Measurements from ENCODE around the gene TRMO. TPM values are rescaled to one million over a fixed set of nuclear protein-coding genes. Genes with fewer than 3 reads are reported as not detected.

The TRMO gene
- total and polyA plus RNA-seq, 2 experiments from 2014 or later, result 8.2 to 9.1 TPM

- peaks cover 4% of the 10 kb centered on the region for H3K27me3 ChIP-seq
- no peak for TF ChIP-seq CTCF (IDR thresholded peaks at IDR 0.05; ENCODE audit: low read depth, low read length)
- H3K27ac ChIP-seq, result no peak overlapping the region
- no peaks in the 10 kb centered on the region for H3K4me1 ChIP-seq (ENCODE audit: low read depth)
- no peaks in the 10 kb centered on the region for H3K9me3 ChIP-seq (ENCODE audit: low read depth)
- H3K36me3 ChIP-seq, result no peaks in the 10 kb centered on the region
- DNase-seq (ENCODE audit: low read depth in 1 of 2, low spot score in 1 of 2), result no peak
- no peak overlapping the region for H3K4me3 ChIP-seq
Measured at GRCh38 chr9:97918611-97919010, 3.7 kb downstream of the TRMO start.

GRCh38 chr9:97911970-97912369, 10.3 kb downstream of the TRMO start:
- Histone ChIP-seq H3K9me3 (ENCODE audit: low read depth) (no peaks in the 10 kb centered on the region), H3K36me3 (peaks cover 5% of the 10 kb centered on the region), H3K27me3 (no peaks in the 10 kb centered on the region), H3K4me3 (no peak overlapping the region), H3K4me1 (ENCODE audit: low read depth) (no peaks in the 10 kb centered on the region), H3K27ac (no peak overlapping the region)
- no peak for DNase-seq (ENCODE audit: low read depth in 1 of 2, low spot score in 1 of 2)
- no peak for TF ChIP-seq CTCF (IDR thresholded peaks at IDR 0.05; ENCODE audit: low read depth, low read length)

- Histone ChIP-seq H3K36me3 (peaks cover 5% of the 10 kb centered on the region), H3K27me3 (no peaks in the 10 kb centered on the region), H3K4me1 (ENCODE audit: low read depth) (no peaks in the 10 kb centered on the region), H3K4me3 (no peak overlapping the region), H3K27ac (no peak overlapping the region), H3K9me3 (ENCODE audit: low read depth) (no peaks in the 10 kb centered on the region)
- no peak for TF ChIP-seq CTCF (IDR thresholded peaks at IDR 0.05; ENCODE audit: low read depth, low read length)
- no peak for DNase-seq (ENCODE audit: low read depth in 1 of 2, low spot score in 1 of 2)
Measured at GRCh38 chr9:97911528-97911927, 10.8 kb downstream of the TRMO start.

GRCh38 chr9:97910357-97910756, 11.9 kb downstream of the TRMO start:
- no peak for DNase-seq (ENCODE audit: low read depth in 1 of 2, low spot score in 1 of 2)
- H3K27me3 ChIP-seq, result no peaks in the 10 kb centered on the region
- H3K27ac ChIP-seq, result no peak overlapping the region
- peaks cover 5% of the 10 kb centered on the region for H3K36me3 ChIP-seq
- H3K4me3 ChIP-seq, result no peak overlapping the region
- H3K9me3 ChIP-seq (ENCODE audit: low read depth), result no peaks in the 10 kb centered on the region
- H3K4me1 ChIP-seq (ENCODE audit: low read depth), result no peaks in the 10 kb centered on the region
- TF ChIP-seq CTCF (IDR thresholded peaks at IDR 0.05; ENCODE audit: low read depth, low read length), result no peak

- H3K36me3 ChIP-seq, result peaks cover 5% of the 10 kb centered on the region
- H3K9me3 ChIP-seq (ENCODE audit: low read depth), result no peaks in the 10 kb centered on the region
- no peaks in the 10 kb centered on the region for H3K4me1 ChIP-seq (ENCODE audit: low read depth)
- no peak overlapping the region for H3K27ac ChIP-seq
- TF ChIP-seq CTCF (IDR thresholded peaks at IDR 0.05; ENCODE audit: low read depth, low read length), result no peak
- H3K27me3 ChIP-seq, result no peaks in the 10 kb centered on the region
- H3K4me3 ChIP-seq, result no peak overlapping the region
- no peak for DNase-seq (ENCODE audit: low read depth in 1 of 2, low spot score in 1 of 2)
Measured at GRCh38 chr9:97908705-97909104, 13.6 kb downstream of the TRMO start.

- no peak for DNase-seq (ENCODE audit: low read depth in 1 of 2, low spot score in 1 of 2)
- H3K4me3 ChIP-seq, result no peak overlapping the region
- TF ChIP-seq CTCF (IDR thresholded peaks at IDR 0.05; ENCODE audit: low read depth, low read length), result no peak
- no peaks in the 10 kb centered on the region for H3K9me3 ChIP-seq (ENCODE audit: low read depth)
- no peaks in the 10 kb centered on the region for H3K4me1 ChIP-seq (ENCODE audit: low read depth)
- H3K36me3 ChIP-seq, result no peaks in the 10 kb centered on the region
- no peak overlapping the region for H3K27ac ChIP-seq
- H3K27me3 ChIP-seq, result no peaks in the 10 kb centered on the region
Measured at GRCh38 chr9:97907632-97908031, 14.7 kb downstream of the TRMO start.

Data from cardiac muscle cell (in vitro differentiated cells and primary cell).